ENCODE measurements around the gene HTR2A.

HTR2A gene

DNA sequence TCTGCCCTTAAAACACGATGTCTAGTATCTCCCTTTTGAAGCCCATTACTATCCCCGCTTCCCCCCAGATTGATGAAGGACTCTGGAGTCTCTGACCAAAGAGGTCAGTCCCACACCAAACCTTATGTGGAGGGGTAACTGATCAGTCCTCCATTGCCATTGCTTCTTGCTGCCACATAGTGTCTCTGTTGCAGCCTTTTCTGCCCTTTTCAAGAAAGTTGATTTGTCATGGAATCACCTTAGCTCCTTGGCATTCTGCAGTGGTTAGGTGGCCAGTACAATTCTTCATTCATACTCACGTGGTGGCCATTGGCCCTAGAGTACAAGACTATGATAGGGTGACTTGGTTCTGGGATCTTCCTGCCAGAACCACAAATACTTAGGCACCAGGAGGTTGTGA is 8.4 kb upstream of the HTR2A start:
- H3K27me3 ChIP-seq (ENCODE audit: control insufficient read depth, insufficient read depth, low read length, poor library complexity, severe bottlenecking) = no peaks in the 10 kb centered on the region
- no peaks in the 10 kb centered on the region for H3K36me3 ChIP-seq (ENCODE audit: control insufficient read depth, insufficient read depth, low read length)
- H3K9me3 ChIP-seq (ENCODE audit: control insufficient read depth, low read length) = no peaks in the 10 kb centered on the region
- H3K27ac ChIP-seq (ENCODE audit: insufficient read depth, low read depth, low read length, poor library complexity, severe bottlenecking) = no peak overlapping the region
- WGBS, 2 experiments = 86 to 90% methylated on average over 3 of the region's 3 CpGs
- H3K4me3 ChIP-seq (ENCODE audit: insufficient read depth, low read depth, low read length) = no peak overlapping the region
- no peaks in the 10 kb centered on the region for H3K4me1 ChIP-seq (ENCODE audit: control insufficient read depth, insufficient read depth, low read length)

DNA sequence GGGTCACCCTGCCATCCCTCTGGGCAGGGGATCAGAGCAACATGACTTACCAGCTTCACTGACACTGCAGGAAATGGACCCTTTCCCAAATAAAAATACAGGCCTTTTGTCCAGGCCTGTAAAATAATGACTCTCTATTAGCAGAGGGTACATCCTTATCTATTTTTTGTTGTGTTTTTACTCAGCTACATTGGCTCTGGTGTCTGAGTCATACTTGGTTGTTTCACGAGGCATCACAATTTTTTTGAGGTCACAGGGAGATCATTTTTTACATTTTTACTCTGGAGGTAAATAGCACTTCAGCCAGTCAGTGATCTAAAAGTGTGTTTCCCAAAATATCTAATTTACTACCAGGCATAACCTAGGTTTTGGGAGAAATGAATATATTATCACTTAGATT is 6.9 kb upstream of the HTR2A start:
- H3K27ac ChIP-seq (ENCODE audit: insufficient read depth, low read depth, low read length, poor library complexity, severe bottlenecking) = no peak overlapping the region
- H3K4me1 ChIP-seq (ENCODE audit: control insufficient read depth, insufficient read depth, low read length) = no peaks in the 10 kb centered on the region
- no peaks in the 10 kb centered on the region for H3K9me3 ChIP-seq (ENCODE audit: control insufficient read depth, low read length)
- H3K4me3 ChIP-seq (ENCODE audit: insufficient read depth, low read depth, low read length) = no peak overlapping the region
- H3K27me3 ChIP-seq (ENCODE audit: control insufficient read depth, insufficient read depth, low read length, poor library complexity, severe bottlenecking) = no peaks in the 10 kb centered on the region
- H3K36me3 ChIP-seq (ENCODE audit: control insufficient read depth, insufficient read depth, low read length) = no peaks in the 10 kb centered on the region
- WGBS, 2 experiments = 100% methylated on average over 1 of the region's 1 CpG

DNA sequence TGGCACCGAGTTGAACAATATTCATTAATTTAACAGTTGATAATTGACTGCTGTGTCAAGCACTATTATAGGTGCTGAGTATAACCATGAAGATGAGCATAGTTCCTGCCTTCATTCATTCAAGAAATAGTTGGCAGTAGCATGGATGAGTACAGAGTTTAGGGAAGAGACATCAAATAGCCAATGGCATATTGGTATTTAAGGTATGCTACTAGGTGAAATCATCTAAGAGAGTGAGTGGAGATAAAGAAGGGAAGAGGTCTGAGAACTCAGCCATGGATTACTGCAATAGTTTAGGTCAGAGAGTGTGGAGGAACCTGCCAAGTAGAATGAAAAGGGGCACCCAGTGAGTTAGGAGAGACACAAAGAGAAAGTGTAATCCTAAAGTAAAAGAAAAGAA is 4.9 kb upstream of the HTR2A start:
- Histone ChIP-seq H3K4me3 (ENCODE audit: insufficient read depth, low read depth, low read length) (no peak overlapping the region), H3K27ac (ENCODE audit: insufficient read depth, low read depth, low read length, poor library complexity, severe bottlenecking) (no peak overlapping the region), H3K36me3 (ENCODE audit: control insufficient read depth, insufficient read depth, low read length) (no peaks in the 10 kb centered on the region), H3K27me3 (ENCODE audit: control insufficient read depth, insufficient read depth, low read length, poor library complexity, severe bottlenecking) (no peaks in the 10 kb centered on the region), H3K9me3 (ENCODE audit: control insufficient read depth, low read length) (no peaks in the 10 kb centered on the region), H3K4me1 (ENCODE audit: control insufficient read depth, insufficient read depth, low read length) (peaks cover 2% of the 10 kb centered on the region)
- 93 to 100% methylated on average over 1 of the region's 1 CpG for WGBS, 2 experiments

DNA sequence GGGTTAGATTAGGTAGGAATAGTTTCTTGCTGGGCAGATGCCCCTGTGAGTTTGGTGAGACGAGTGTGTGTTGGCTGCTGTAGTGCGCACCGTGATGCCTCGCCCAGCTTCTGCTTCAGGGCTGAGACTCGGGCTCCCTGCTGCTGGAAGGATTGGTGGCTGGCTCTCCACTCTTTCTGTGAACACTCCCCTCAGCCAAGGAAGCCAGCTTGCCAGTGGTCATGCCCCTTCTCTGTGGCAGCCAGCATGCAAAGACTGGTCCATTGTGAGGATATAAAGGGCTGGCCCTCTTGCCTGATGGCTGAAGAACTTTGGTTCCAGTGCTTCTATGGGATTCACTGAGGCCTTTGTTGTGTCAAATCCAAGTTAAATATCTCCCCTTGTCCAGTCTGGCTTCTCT is 2.9 kb upstream of the HTR2A start:
- Histone ChIP-seq H3K4me1 (ENCODE audit: control insufficient read depth, insufficient read depth, low read length) (peaks cover 14% of the 10 kb centered on the region), H3K9me3 (ENCODE audit: control insufficient read depth, low read length) (no peaks in the 10 kb centered on the region), H3K27me3 (ENCODE audit: control insufficient read depth, insufficient read depth, low read length, poor library complexity, severe bottlenecking) (no peaks in the 10 kb centered on the region), H3K4me3 (ENCODE audit: insufficient read depth, low read depth, low read length) (no peak overlapping the region), H3K27ac (ENCODE audit: insufficient read depth, low read depth, low read length, poor library complexity, severe bottlenecking) (no peak overlapping the region), H3K36me3 (ENCODE audit: control insufficient read depth, insufficient read depth, low read length) (no peaks in the 10 kb centered on the region)
- WGBS, 2 experiments = 91 to 97% methylated on average over 5 of the region's 5 CpGs

GRCh38 chr13:46895381-46895780 is 1.5 kb downstream of the HTR2A start:
- no peaks in the 10 kb centered on the region for H3K27me3 ChIP-seq (ENCODE audit: control insufficient read depth, insufficient read depth, low read length, poor library complexity, severe bottlenecking)
- H3K9me3 ChIP-seq (ENCODE audit: control insufficient read depth, low read length) = no peaks in the 10 kb centered on the region
- H3K4me1 ChIP-seq (ENCODE audit: control insufficient read depth, insufficient read depth, low read length) = peaks cover 19% of the 10 kb centered on the region
- H3K4me3 ChIP-seq (ENCODE audit: insufficient read depth, low read depth, low read length) = no peak overlapping the region
- 91 to 93% methylated on average over 8 of the region's 8 CpGs for WGBS, 2 experiments
- no peaks in the 10 kb centered on the region for H3K36me3 ChIP-seq (ENCODE audit: control insufficient read depth, insufficient read depth, low read length)
- no peak overlapping the region for H3K27ac ChIP-seq (ENCODE audit: insufficient read depth, low read depth, low read length, poor library complexity, severe bottlenecking)

DNA sequence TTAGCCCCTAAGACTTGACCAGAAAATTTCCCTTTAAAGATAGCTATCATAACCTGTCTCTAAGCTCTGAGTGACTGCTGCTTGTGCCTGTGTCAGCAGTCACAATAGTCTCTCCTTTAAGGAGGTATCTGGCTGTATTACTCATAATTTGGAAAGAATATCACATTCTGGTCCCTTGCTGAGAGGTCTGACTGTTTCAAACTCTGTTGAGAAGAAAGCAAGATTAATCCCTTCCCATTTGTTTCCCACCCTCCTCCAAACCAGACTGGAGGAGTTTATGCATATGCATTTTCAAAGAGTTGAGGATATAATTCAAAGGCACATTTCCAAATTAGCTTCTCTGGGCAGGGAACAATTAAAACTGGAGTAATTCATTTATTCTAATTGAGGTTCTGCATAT is 2.3 kb downstream of the HTR2A start:
- H3K27ac ChIP-seq (ENCODE audit: insufficient read depth, low read depth, low read length, poor library complexity, severe bottlenecking) = no peak overlapping the region
- H3K27me3 ChIP-seq (ENCODE audit: control insufficient read depth, insufficient read depth, low read length, poor library complexity, severe bottlenecking) = no peaks in the 10 kb centered on the region
- no peaks in the 10 kb centered on the region for H3K36me3 ChIP-seq (ENCODE audit: control insufficient read depth, insufficient read depth, low read length)
- H3K9me3 ChIP-seq (ENCODE audit: control insufficient read depth, low read length) = no peaks in the 10 kb centered on the region
- H3K4me3 ChIP-seq (ENCODE audit: insufficient read depth, low read depth, low read length) = peak overlapping the region; percentile 47
- peaks cover 19% of the 10 kb centered on the region for H3K4me1 ChIP-seq (ENCODE audit: control insufficient read depth, insufficient read depth, low read length)

GRCh38 chr13:46893798-46894560 is 2.9 kb downstream of the HTR2A start:
- Histone ChIP-seq H3K27me3 (ENCODE audit: control insufficient read depth, insufficient read depth, low read length, poor library complexity, severe bottlenecking) (no peaks in the 10 kb centered on the region), H3K36me3 (ENCODE audit: control insufficient read depth, insufficient read depth, low read length) (no peaks in the 10 kb centered on the region), H3K9me3 (ENCODE audit: control insufficient read depth, low read length) (no peaks in the 10 kb centered on the region), H3K27ac (ENCODE audit: insufficient read depth, low read depth, low read length, poor library complexity, severe bottlenecking) (no peak overlapping the region), H3K4me1 (ENCODE audit: control insufficient read depth, insufficient read depth, low read length) (peaks cover 19% of the 10 kb centered on the region), H3K4me3 (ENCODE audit: insufficient read depth, low read depth, low read length) (peak overlapping the region; percentile 47)
- 17 to 19% methylated on average over 33 to 34 of the region's 34 CpGs for WGBS, 2 experiments

DNA sequence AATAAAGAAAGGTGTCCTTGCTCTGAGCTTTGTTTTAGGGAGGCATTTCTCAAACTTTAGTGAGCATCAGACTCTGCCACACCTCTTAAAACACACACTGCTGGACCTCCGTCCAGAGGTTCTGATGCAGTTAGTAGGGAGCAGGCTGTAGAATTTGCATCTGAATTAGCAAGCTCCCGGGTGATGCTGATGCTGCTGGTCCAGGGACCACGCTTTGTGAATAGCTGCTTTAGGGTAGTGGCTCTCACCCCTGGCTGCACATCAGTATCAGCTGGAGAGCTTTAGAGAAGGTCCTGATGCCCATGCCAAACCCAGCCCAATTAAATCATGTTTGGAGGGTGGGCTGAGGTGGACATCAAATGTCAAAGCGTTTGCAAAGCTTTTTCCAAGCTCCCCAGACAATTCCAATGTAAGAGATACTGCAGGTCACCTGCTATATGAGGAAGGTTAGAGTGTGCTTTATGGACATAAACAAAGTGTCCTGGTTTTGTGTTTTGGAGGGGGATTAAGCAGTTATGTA is 3.6 kb downstream of the HTR2A start:
- no peak overlapping the region for H3K4me3 ChIP-seq (ENCODE audit: insufficient read depth, low read depth, low read length)
- H3K27ac ChIP-seq (ENCODE audit: insufficient read depth, low read depth, low read length, poor library complexity, severe bottlenecking) = no peak overlapping the region
- 31 to 32% methylated on average over 4 of the region's 4 CpGs for WGBS, 2 experiments
- H3K4me1 ChIP-seq (ENCODE audit: control insufficient read depth, insufficient read depth, low read length) = peaks cover 19% of the 10 kb centered on the region
- H3K27me3 ChIP-seq (ENCODE audit: control insufficient read depth, insufficient read depth, low read length, poor library complexity, severe bottlenecking) = no peaks in the 10 kb centered on the region
- H3K36me3 ChIP-seq (ENCODE audit: control insufficient read depth, insufficient read depth, low read length) = no peaks in the 10 kb centered on the region
- H3K9me3 ChIP-seq (ENCODE audit: control insufficient read depth, low read length) = no peaks in the 10 kb centered on the region

DNA sequence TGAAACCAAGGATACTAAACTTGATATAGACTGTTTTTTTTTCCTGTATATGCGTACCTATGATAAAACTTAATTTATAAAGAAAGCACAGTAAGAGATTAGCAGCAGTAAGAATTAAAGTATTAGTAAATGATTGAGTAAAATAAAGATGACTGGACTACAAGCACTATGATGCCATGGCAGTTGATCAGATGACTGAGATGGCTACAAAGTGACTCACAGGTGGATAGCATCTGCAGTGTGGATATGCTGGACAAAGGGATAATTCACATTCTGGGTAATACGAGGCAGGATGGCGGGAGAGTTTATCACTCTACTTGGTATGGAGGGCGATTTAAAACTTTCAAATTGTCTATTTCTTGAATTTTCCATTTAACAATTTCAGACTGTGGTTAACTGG is 11.8 kb downstream of the HTR2A start:
- no peaks in the 10 kb centered on the region for H3K36me3 ChIP-seq (ENCODE audit: control insufficient read depth, insufficient read depth, low read length)
- no peaks in the 10 kb centered on the region for H3K9me3 ChIP-seq (ENCODE audit: control insufficient read depth, low read length)
- H3K4me1 ChIP-seq (ENCODE audit: control insufficient read depth, insufficient read depth, low read length) = no peaks in the 10 kb centered on the region
- no peaks in the 10 kb centered on the region for H3K27me3 ChIP-seq (ENCODE audit: control insufficient read depth, insufficient read depth, low read length, poor library complexity, severe bottlenecking)
- 89 to 95% methylated on average over 2 to 4 of the region's 4 CpGs for WGBS, 2 experiments
- no peak overlapping the region for H3K4me3 ChIP-seq (ENCODE audit: insufficient read depth, low read depth, low read length)
- H3K27ac ChIP-seq (ENCODE audit: insufficient read depth, low read depth, low read length, poor library complexity, severe bottlenecking) = no peak overlapping the region

DNA sequence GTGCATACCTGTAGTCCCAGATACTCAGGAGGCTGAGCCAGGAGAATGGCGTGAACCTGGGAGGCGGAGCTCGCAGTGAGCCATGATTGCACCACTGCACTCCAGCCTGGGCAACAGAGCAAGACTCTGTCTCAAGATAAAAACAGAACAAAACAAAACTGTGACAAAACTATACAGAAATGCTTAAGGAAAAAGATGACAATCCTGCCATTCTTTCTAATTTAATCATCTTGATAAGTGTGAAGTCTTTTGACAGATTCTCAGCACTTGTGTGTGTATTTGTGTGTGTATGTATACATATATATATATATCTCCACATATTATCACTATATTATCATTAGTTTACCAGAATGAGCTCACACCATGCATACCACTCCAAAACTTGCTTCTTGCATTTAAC is 12.3 kb downstream of the HTR2A start:
- Histone ChIP-seq H3K27ac (ENCODE audit: insufficient read depth, low read depth, low read length, poor library complexity, severe bottlenecking) (no peak overlapping the region), H3K4me3 (ENCODE audit: insufficient read depth, low read depth, low read length) (no peak overlapping the region), H3K36me3 (ENCODE audit: control insufficient read depth, insufficient read depth, low read length) (no peaks in the 10 kb centered on the region), H3K9me3 (ENCODE audit: control insufficient read depth, low read length) (no peaks in the 10 kb centered on the region), H3K27me3 (ENCODE audit: control insufficient read depth, insufficient read depth, low read length, poor library complexity, severe bottlenecking) (no peaks in the 10 kb centered on the region), H3K4me1 (ENCODE audit: control insufficient read depth, insufficient read depth, low read length) (no peaks in the 10 kb centered on the region)
- 91 to 95% methylated on average over 3 of the region's 3 CpGs for WGBS, 2 experiments

All from ectodermal cell (in vitro differentiated cells).